Prostate gland (tissue), 2 donors: ENCODE measurements around the gene STEAP2.

Experiments used
- CTCF ChIP-seq, 4 experiments: fragments of 200-600 bp in 2 of 4; fragments of 450-650 bp in 2 of 4; sonication (generic) in 2 of 4; IDR thresholded peaks; 1 replicate in 3 of 4; 2 replicates in 1 of 4; pipeline ENCODE4 v1.5.1; 2016 to 2019; ENCODE audit warnings: antibody characterized with exemption in 4 of 4, mild to moderate bottlenecking in 2 of 4, moderate library complexity in 2 of 4
- POLR2A ChIP-seq: fragments of 450-650 bp; IDR thresholded peaks from one replicate; pipeline ENCODE4 v1.6.1; 2016; ENCODE audit warnings: antibody characterized with exemption, mild to moderate bottlenecking
- POLR2AphosphoS5 ChIP-seq: sonication (generic); formaldehyde crosslinking; IDR thresholded peaks from one replicate; pipeline ENCODE4 v1.6.1; 2017; ENCODE audit warnings: antibody characterized with exemption

DNA sequence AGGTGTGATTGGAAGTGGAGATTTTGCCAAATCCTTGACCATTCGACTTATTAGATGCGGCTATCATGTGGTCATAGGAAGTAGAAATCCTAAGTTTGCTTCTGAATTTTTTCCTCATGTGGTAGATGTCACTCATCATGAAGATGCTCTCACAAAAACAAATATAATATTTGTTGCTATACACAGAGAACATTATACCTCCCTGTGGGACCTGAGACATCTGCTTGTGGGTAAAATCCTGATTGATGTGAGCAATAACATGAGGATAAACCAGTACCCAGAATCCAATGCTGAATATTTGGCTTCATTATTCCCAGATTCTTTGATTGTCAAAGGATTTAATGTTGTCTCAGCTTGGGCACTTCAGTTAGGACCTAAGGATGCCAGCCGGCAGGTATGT lies 13.6 kb downstream of the STEAP2 start:
- TF ChIP-seq CTCF (IDR thresholded peaks at IDR 0.05) (no peak), POLR2A (no peak), POLR2AphosphoS5 (no peak)
